ENCODE measurements around the gene SNTN.
"Not testable (repeated sequence)": the region's sequence is repeated elsewhere in the genome, so short reads cannot be mapped to it uniquely, and the experiment has no call there.

SNTN gene

DNA sequence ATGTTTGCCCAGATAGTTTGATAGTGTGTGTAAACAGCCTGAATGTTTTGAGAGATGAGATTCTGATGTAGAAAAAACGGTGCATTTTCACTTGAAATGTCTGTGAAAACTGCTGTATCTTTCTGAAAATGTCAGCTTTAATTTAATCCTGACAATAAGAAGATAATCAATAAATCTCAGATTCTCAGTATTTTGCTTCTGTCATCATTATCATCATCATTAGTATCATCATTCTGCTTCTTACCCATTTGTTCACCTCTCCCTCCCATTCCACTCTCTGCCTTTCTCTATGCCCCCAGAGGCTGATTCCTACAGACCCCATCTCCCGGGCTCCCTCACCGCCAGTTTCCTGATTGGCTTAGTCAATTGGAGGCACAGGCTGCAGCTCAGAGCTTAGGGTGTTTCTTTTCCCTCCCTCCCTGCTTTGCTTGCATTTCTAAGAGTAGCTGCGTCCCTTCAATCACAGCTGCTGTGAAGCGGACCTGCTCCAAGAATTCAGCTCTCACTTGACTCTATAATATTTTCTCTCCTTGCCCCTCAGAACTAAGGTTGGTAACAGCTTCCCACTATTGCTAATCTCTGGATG is 8.2 kb upstream of the SNTN start:
- Histone ChIP-seq H3K36me3 (ENCODE audit: control insufficient read depth, insufficient read depth, low read length) (no peaks in the 10 kb centered on the region), H3K4me3 (replicated peaks; ENCODE audit: low read depth, low read length) (no peak overlapping the region), H3K27me3 (replicated peaks; ENCODE audit: control insufficient read depth, insufficient read depth, low read length) (no peaks in the 10 kb centered on the region)
- no peak for DNase-seq (ENCODE audit: extremely low read depth, insufficient read length)
- TF ChIP-seq, protein P1, sequence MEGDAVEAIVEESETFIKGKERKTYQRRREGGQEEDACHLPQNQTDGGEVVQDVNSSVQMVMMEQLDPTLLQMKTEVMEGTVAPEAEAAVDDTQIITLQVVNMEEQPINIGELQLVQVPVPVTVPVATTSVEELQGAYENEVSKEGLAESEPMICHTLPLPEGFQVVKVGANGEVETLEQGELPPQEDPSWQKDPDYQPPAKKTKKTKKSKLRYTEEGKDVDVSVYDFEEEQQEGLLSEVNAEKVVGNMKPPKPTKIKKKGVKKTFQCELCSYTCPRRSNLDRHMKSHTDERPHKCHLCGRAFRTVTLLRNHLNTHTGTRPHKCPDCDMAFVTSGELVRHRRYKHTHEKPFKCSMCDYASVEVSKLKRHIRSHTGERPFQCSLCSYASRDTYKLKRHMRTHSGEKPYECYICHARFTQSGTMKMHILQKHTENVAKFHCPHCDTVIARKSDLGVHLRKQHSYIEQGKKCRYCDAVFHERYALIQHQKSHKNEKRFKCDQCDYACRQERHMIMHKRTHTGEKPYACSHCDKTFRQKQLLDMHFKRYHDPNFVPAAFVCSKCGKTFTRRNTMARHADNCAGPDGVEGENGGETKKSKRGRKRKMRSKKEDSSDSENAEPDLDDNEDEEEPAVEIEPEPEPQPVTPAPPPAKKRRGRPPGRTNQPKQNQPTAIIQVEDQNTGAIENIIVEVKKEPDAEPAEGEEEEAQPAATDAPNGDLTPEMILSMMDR (IDR thresholded peaks at IDR 0.05; ENCODE audit: insufficient read depth, low read length, poor library complexity, severe bottlenecking), result no peak

DNA sequence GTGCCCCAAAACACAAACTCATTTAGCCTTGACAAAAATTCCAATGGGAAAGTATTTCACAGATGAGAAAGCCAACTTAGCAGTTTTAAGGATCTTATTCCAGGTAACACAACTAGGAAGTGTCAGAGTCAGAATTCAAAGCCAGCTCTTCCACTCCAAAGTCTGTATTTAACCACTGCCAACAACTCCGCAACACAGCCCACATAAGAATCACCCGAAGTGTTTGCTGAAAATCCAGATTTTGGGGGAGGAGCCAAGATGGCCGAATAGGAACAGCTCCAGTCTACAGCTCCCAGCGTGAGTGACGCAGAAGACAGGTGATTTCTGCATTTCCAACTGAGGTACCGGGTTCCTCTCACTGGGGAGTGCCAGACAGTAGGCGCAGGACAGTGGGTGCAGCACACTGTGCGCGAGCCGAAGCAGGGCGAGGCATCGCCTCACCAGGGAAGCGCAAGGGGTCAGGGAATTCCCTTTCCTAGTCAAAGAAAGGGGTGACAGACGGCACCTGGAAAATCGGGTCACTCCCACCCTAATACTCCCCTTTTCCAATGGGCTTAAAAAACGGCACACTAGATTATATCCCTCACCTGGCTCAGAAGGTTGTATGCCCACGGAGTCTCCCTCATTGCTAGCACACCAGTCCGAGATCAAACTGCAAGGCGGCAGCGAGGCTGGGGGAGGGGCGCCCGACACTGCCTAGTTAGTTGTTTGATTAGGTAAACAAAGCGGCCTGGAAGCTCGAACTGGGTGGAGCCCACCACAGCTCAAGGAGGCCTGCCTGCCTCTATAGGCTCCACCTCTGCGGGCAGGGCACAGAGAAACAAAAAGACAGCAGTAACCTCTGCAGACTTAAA is 7.3 kb upstream of the SNTN start:
- not testable (repeated sequence) for DNase-seq (ENCODE audit: extremely low read depth, insufficient read length); H3K36me3 ChIP-seq (ENCODE audit: control insufficient read depth, insufficient read depth, low read length); H3K27me3 ChIP-seq (replicated peaks; ENCODE audit: control insufficient read depth, insufficient read depth, low read length); H3K4me3 ChIP-seq (replicated peaks; ENCODE audit: low read depth, low read length)

DNA sequence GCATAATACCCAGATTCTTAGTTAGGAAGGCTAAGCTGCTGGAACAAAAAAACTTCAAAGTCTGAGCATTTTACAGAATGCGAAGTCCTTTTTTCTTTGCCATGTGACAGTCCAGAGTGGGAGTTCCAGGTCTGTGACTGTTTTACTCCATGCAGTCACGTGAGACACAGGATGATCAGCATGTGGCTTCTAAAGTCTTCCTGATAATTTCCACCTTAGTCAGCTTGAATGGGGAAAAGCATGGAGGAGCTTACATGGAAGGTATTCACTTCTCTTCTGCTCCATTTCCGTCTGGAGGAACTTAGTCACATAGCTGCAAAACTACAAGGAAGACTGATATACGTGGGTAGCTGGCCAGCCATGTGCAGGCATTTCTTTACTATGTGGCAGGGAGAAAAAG is 1.7 kb downstream of the SNTN start:
- Histone ChIP-seq H3K36me3 (ENCODE audit: control insufficient read depth, insufficient read depth, low read length) (no peaks in the 10 kb centered on the region), H3K27me3 (replicated peaks; ENCODE audit: control insufficient read depth, insufficient read depth, low read length) (no peaks in the 10 kb centered on the region), H3K4me3 (replicated peaks; ENCODE audit: low read depth, low read length) (no peak overlapping the region)
- no peak for DNase-seq (ENCODE audit: extremely low read depth, insufficient read length)
- TF ChIP-seq, protein P1 (IDR thresholded peaks at IDR 0.05; ENCODE audit: insufficient read depth, low read length, poor library complexity, severe bottlenecking), result no peak

DNA sequence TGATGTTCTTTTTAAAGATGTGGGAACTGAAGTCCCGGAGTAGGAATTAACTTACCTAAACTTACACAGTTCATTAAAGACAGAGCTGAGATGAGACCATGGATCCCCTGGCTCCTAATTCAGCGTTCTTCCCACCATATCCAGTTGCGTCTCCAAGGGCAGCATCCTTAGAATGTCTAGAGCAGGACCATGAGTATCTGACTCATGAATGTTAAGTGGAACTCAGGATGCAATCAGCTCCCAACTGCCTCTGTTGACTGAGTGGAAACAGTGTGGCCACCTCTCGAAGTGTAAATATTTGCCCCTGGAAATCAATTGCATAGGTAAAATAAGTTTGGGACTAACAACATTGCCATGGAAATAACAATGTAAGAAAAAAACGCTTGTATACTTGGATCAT is 2.5 kb downstream of the SNTN start:
- DNase-seq (ENCODE audit: extremely low read depth, insufficient read length), result no peak
- no peaks in the 10 kb centered on the region for H3K36me3 ChIP-seq (ENCODE audit: control insufficient read depth, insufficient read depth, low read length)
- TF ChIP-seq, protein P1 (IDR thresholded peaks at IDR 0.05; ENCODE audit: insufficient read depth, low read length, poor library complexity, severe bottlenecking), result no peak
- no peak overlapping the region for H3K4me3 ChIP-seq (replicated peaks; ENCODE audit: low read depth, low read length)
- H3K27me3 ChIP-seq (replicated peaks; ENCODE audit: control insufficient read depth, insufficient read depth, low read length), result no peaks in the 10 kb centered on the region

DNA sequence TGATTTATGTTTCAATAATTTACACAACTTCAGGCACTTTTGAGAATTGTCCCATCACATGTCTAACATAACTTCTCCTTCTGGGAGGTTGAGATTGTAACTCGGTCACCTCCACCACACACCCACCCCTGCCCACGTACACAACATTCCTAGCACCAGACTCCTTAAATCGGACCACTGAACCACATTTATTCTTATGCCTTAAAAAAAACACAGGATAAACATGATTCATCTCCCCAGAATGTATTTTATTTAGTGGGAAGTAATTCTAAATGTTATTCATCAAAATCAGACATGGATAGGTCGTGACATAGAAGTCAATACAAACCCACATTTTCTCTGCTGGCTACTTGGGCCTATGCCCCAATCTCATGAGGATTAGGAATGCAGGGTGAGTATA is 3.0 kb downstream of the SNTN start:
- no peak overlapping the region for H3K4me3 ChIP-seq (replicated peaks; ENCODE audit: low read depth, low read length)
- H3K27me3 ChIP-seq (replicated peaks; ENCODE audit: control insufficient read depth, insufficient read depth, low read length), result no peaks in the 10 kb centered on the region
- TF ChIP-seq, protein P1 (IDR thresholded peaks at IDR 0.05; ENCODE audit: insufficient read depth, low read length, poor library complexity, severe bottlenecking), result no peak
- no peak for DNase-seq (ENCODE audit: extremely low read depth, insufficient read length)
- no peaks in the 10 kb centered on the region for H3K36me3 ChIP-seq (ENCODE audit: control insufficient read depth, insufficient read depth, low read length)

DNA sequence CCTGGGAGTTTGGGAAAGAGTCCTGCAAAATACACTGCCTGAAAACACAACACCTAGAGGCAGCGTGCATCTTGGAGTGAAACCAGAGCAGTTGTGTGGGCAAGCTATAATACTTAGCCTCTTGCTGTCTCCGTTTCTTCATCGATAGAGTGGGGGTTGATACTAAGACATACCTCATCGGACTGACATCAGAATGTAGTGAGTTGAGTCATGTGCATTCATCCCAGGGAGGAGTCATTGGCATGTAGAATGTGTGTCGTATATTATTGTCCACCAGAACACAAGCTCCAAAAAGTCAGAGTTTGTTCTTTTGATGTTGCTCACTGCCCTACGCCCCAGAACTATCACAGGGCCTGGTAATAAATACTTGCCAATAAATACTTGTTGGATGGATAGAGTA is 4.3 kb downstream of the SNTN start:
- Histone ChIP-seq H3K27me3 (replicated peaks; ENCODE audit: control insufficient read depth, insufficient read depth, low read length) (no peaks in the 10 kb centered on the region), H3K4me3 (replicated peaks; ENCODE audit: low read depth, low read length) (no peak overlapping the region), H3K36me3 (ENCODE audit: control insufficient read depth, insufficient read depth, low read length) (no peaks in the 10 kb centered on the region)
- no peak for DNase-seq (ENCODE audit: extremely low read depth, insufficient read length)
- TF ChIP-seq, protein P1 (IDR thresholded peaks at IDR 0.05; ENCODE audit: insufficient read depth, low read length, poor library complexity, severe bottlenecking), result no peak

Measured in GM06990 (cell line).